Caki2 (cell line): ENCODE data around the gene C20orf202. TPM values are rescaled to one million over a fixed set of nuclear protein-coding genes. Genes with fewer than 3 reads are reported as not detected.
"Not testable (repeated sequence)": the region's sequence is repeated elsewhere in the genome, so short reads cannot be mapped to it uniquely, and the experiment has no call there.

Source experiments
- DNase-seq: peaks from one replicate; pipeline ENCODE4 v3.0.0-alpha.2; 2015; ENCODE audit warnings: low read depth
- in situ Hi-C: cut with HindIII; loops from 2 replicates; pipeline ENCODE4 v1.10.0; 2016; ENCODE audit warnings: low sequenced_read_pairs, low pct_unique_long_range_greater_than_20kb, mixed read lengths
- total RNA-seq: library from RNA; depleted of rRNA; stranded (reverse); fragments of >200 nt; shearing (Covaris generic); gene quantifications from 2 replicates; pipeline ENCODE4 v1.2.3, GENCODE V29; 2014; ENCODE audit warnings: low replicate concordance

Gene C20orf202
- total RNA-seq, 1 experiment from 2014 or later, result not detected

DNA sequence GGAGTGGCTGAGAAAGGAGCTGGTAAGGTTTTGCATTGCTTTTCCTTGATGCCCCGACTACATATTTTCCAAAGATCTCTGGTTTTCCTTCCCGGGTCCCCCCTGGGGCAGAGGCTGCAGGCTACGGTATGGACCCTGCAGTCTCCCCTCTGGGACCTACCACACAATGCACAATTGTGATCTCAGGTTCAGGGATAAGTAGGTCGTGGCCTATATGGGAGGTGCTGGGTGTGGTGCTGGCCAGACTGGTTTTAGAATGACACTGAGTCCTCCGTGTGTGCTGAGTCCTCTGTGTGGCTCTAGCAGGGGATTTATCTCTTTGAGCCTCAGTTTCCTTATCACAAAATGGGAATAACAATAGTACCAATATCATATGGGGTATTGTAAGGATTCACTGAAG, 376 bp downstream of the C20orf202 start:
- in situ Hi-C loops, result no loop called here
- DNase-seq, result no peak

DNA sequence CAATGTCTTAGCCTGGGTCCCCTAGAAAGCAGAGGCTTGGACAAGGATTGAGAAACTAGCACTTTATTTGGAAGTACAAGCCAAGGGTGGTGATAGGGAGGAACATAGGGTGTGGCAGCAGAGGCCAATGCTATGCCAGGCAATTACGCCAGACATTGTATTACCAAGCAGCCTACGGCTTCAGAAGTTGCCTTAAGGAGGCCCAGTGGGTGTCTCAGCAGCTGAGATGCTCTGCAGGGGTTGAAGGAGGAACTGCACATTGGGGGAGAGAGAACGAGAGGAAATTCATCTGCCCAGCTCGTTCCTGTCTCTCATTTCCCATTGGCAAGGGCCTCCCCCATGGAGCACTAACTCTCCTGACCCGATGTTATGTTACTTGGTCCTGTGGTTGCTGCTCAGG, 859 bp downstream of the C20orf202 start:
- in situ Hi-C loops, result no loop called here
- no peak for DNase-seq

DNA sequence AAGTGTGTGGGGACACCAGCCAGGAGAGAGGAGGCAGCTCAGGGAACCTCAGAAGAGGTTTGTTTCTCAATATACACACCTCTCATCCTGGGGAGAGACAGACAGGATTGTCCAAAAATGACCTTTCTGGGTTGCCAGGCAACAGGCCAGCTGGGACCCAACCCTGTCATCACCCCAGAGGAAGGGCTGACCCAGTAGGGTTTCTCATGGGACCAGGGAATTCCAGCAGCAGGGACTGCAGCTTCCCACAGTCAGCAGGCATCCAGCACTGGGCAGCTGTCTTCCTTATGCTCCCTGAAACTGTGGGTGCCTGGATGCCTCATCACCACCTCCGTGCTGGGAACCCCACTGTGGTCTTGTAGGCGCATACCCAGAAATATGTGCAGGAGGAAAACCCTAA, 1.3 kb downstream of the C20orf202 start:
- in situ Hi-C loops, result no loop called here
- no peak for DNase-seq

DNA sequence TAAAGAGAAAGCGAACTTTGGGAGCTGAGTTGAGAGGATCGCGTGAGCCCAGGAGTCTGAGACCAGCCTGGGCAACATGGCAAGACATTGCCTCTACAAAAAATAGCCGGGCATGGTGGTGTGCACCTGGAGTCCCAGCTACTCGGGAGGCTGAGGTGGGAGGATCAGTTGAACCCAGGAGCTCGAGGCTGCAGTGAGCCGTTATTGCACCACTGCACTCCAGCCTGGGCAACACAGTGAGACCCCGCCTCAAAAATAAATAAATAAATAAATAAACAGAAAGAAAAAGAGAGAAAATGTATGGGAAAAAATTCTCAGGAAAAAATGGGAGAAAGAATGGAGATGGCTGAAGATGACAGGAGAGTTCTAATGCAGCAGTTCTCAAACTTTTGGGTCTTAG, 2.5 kb downstream of the C20orf202 start:
- DNase-seq, result no peak
- in situ Hi-C loops, result no loop called here

DNA sequence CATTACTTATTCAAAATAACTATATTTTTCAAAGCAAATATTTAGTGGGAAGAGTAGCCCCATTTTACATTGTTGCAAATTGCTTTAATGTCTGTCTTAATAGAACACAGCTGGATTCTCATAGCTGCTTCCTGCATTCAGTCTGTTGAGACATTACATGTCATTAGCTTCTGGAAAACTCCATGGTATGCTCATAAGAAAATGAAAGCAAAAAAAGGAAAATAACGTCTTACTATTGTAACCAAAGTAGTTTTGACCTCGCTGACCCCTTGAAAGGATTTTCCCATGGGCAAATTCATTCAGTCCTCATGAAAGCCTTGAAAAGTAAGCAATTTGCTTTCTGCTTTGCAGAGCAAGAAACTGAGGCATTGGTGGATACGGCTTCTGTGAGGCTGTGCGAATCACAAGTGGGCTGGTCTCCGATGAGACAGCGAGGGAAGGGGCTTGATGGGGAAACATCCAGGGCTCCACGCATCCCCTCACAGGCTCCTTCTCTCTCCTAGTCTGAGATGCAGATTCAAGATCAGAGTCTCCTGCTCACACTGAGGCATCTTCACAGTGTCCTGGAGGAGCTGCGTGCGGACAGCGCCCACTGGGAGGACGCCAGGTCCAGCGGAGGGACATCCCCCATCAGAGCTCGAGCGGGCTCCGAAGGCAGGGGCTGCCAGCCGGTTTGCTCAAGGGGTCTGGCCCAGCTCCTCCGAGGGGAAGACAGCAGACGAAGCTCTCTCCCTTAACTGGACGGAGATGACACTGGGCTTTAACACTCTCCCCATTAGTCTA, 3.3 kb downstream of the C20orf202 start:
- in situ Hi-C loops, result no loop called here
- DNase-seq, result no peak

DNA sequence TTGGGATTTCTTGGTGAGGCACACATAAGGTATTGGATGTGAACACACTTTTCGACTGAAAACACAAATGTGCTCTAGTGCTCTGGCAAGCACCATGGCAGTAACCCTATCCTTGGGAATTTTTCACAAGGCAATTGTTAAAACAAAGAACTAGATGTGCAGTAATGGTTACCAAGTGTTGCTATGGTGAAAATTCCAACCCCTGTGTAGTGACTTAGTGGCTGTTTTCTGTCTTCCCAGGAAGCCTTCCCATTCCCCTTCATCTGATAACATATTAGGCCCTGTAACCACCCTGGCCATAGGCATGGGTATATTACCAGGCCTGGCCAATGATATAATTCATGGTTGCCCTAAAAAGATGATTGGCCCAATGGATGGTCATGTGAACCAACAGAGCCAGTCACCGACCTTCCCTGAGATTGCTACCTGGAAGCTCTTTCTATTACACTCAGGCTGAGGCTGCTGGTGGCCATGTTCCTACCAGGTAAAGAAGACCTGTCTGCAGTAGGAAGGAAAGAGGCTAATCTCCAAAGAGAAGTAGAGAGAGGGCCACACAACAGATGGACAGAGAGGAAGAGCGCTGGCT, 4.1 kb downstream of the C20orf202 start:
- in situ Hi-C loops, result no loop called here
- no peak for DNase-seq

DNA sequence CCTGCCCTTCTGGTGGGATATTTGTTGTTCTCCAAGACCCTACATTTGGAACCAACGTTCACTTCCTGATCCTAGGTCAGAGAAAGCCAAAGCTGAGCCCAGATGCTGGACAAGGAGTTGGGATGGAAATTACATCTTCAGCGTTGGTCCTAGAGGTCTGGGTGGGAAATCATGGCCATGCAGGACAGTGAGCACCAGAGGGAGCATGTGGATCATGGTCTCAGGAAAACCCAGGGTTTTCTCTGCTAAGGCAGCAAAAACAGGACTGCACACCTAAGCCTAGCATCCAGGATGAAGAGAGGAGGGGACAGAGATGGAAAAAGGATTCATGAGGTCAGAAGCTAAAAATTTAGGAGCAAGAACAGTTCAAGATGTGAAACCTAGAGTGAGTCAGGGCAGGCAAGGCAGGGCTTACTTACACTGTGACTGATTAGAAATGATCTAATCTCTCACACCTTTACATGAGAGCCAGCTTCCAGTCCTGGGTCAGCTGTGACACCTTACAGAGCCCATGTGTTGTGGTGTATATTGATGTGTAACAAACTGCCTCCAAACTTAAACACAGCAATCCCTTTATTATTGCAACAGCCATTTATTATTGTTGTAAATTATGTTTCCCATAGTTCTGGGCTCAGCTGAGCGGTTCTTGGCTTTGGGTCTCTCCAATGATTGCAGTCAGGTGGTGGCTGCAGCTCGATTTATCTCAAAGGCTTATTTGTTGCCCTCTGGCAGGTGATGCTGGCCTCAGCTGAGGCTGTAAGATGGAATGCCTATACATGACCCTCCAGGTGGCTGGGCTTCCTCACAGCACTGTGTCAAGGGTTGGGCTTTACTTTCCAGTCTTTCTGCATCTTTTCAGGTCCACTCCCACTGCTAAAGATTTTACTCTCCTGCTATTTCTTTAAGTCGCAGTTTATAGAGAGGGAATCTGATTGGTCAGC, 6.5 kb downstream of the C20orf202 start:
- no peak for DNase-seq
- in situ Hi-C loops, result no loop called here

DNA sequence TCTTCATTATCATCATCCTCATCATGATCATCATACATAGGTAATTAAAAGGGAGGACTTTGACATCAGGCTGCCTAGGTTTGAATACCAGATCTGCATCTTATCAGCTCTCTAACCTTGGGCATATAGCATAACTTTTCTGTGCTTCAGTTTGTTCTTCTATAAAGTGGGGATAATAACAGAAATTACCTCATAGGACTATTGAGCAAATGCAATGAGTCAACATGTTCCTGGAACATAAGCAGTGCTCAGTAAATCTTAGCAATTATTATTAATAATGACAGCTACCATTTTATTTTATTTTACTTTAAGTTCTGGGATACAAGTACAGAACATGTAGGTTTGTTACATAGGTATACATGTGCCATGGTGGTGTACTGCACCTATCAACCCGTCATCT, 7.2 kb downstream of the C20orf202 start:
- in situ Hi-C loops, result no loop called here
- DNase-seq, result no peak

DNA sequence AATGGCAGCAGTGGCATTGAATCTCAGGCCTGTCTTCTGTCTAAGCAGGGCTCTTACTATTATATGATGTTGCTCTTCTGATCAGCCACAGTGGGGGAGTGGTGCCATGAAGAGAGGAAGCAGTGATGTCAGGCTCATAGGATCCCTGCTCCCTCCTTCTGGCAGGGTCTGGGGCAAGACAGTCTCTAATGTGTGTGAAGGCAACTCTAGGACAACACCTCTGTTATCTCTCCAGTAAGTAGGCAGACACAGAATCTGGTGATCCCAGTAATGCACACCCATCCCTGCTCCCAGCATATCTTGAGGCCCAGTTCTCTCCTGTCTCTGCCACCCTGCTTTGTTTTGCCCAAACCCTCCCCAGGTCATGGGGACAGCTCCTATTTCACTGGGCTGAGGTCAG, 8.8 kb downstream of the C20orf202 start:
- no peak for DNase-seq
- in situ Hi-C loops, result no loop called here

DNA sequence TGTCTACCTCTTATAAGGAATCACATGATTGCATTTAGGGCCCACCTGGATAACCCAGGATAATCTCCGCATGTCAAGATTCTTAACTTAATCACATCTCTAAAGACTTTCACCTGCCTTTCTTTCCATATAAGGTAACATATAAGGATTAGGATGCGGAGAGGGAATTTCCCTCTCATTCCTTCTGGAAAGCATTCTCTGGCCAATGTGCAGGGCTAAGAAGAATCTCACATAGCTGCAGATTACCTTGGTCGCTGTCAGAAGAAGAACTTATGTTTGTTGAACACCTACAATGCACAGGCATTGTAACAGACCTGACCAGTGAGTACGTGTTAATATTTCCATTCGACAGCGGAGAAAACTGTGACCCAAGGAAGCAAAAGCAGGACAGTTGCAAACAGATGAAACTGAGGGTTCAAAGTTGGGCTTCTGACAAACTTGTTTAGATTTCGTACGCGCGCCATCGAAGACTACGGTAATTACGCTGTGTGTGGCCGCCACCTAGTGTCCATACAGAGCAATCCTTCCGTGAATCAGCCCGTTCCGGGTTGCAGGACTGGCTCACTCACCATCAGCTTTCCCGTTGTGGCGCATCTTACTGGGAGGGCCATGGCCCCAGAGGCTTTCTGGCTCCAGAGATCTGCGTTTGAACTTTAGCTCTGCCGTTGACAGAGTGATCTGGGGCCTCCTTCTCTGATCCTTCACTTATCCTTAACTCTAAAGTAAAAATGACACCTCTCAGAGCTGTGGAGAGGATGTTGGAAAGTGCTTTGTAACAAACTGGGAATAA, 9.5 kb downstream of the C20orf202 start:
- in situ Hi-C loops, result no loop called here
- DNase-seq, result peak; percentile 56

DNA sequence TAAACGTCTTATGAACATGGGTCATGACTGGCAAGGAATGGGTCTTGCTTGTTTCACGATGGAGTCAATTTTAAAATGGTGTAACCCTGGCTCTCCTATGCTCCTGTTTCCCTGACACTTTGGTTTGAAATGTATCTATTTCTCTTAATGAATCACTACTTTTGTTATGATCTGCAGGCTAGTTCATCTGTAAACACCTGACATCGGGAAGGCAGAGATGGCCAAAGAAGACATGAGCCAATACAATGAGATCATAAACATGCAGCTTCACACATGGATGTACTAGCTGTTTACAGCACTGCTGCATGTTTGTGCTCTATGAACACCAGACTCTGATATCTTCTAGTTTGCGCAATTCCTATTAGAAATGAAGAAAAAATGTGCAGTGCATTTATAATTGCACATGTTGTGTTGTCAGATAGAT, 11.6 kb downstream of the C20orf202 start:
- DNase-seq, result no peak
- in situ Hi-C loops, result no loop called here

DNA sequence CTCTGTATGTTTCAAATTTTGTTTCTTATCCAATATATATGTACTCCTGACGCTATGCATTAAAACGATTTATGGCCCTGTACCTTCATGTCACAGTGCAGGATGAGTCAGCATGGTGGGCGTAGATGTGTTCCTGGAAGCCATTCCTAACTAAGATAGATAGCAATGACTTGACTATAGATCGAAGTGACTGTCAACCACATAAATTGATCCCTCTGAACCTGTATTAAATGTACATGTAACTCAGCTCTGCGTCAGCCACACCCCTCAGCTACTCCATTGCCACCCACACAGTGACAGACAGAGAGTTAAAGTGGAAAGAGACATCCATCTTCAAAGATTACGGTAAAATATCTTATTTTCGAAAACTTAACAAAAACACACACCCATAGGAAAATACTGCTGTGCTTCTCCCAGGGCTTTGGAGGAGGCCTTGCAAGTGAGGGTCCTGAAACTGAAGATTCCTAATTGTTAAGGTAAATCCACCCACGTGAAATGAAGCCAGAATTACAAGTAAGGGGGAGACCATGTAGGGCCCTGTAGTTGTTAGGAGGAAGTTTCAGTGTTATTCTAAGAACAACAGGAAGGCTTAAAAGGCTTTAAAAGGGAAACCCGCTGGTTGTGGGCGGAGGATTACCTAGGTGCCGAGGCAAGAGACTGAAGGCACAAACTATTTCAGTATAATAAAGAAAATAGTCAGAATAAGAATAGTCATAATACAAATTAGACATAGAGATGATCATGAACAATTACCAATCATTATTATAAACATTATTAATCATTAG, 12.3 kb downstream of the C20orf202 start:
- in situ Hi-C loops, result no loop called here
- no peak for DNase-seq

DNA sequence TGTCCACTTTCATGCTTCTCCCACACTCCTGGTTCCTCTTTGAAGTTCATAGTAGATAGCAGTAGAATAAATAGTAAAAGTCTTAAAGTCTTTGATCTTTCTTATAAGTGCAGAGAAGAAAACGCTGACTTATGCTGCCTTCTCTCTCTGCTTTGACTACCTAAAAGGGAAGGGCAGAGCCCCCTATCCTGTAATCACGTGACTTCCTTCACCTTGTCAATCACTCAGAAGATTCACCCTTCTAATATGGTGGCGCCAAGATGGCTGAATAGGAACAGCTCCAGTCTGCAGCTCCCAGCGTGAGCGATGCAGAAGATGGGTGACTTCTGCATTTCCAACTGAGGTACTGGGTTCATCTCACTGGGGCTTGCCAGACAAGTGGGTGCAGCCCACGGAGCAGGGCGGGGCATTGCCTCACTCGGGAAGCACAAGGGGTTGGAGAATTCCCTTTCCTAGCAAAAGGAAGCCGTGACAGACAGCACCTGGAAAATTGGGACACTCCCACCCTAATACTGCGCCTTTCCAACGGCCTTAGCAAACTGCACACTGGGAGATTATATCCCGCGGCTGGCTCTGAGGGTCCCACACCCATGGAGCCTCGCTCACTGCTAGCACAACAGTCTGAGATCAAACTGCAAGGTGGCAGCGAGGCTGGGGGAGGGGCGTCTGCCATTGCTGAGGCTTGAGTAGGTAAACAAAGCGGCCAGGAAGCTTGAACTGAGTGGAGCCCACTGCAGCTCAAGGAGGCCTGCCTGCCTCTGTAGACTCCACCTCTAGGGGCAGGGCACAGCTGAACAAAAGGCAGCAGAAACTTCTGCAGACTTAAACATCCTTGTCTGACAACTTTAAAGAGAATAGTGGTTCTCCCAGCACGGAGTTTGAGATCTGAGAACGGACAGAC, 13.5 kb downstream of the C20orf202 start:
- in situ Hi-C loops, DNase-seq: not testable (repeated sequence)

DNA sequence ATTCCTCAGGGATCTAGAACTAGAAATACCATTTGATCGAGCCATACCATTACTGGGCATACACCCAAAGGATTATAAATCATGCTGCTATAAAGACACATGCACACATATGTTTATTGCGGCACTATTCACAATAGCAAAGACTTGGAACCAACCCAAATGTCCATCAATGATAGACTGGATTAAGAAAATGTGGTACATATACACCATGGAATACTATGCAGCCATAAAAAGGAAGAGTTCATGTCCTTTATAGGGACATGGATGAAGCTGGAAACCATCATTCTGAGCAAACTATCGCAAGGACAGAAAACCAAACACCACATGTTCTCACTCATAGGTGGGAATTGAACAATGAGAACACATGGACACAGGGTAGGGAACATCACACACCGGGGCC, 19.5 kb downstream of the C20orf202 start:
- in situ Hi-C loops, DNase-seq: not testable (repeated sequence)

DNA sequence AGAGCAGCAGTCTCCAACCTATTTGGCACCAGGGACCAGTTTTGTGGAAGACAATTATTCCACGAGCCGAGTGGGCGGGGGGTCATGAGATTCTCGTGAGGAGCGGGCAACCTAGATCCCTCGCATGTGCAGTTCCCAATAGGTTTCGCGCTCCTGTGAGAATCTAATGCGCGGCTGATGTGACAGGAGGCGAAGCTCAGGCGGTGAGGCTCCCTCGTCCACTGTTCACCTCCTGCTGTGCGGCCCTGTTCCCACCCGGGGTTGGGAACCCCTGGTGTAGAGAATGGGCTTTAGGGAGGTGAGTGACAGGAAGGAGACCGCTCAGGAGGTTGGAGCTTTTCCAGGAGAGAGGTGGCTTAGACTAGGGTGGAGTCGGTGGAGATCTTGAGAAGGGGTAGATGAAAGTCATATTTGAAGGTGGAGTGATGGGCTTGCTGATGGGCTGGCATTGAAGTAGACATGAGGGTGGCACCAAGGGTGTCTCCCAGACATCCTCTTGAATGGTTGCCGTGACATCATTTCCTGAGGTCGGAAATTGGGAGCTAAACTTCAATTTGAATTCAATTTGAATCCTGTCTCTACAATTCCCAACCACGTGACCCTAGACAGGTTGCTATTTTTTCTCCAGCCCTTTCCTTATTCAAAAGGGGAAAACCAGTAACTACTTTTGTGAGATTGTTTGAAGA, 21.1 kb downstream of the C20orf202 start:
- no peak for DNase-seq
- in situ Hi-C loops, result no loop called here

DNA sequence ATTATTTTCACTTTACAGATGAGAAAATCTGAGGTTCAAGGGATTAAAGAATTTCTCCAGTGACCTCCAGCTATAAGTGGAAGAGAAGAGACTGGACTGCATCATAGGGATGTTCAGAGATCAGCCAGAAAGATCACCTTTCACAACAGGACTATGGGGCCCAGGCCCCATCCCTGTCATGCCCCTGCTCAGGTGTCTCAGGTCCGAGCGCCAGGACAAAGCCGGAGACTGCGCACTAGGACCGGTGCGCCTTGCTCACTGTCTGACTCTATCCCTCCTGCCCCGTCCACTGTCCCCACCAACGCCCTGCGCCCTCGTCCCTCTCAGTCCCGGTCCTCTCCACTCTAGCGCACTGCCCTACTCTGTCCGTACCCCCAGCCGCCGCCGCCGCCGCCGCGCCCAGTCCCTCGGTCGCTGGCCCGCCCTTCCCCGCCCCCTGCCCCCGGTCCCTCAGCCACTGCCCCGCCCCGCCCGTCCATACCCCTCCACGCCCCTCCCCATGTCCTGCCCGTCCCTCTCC, 22.1 kb downstream of the C20orf202 start:
- peak; percentile 38 for DNase-seq
- in situ Hi-C loops, result no loop called here
